ENCODE data around the gene LCK. TPM values are rescaled to one million over a fixed set of nuclear protein-coding genes. Genes with fewer than 3 reads are reported as not detected.

Gene LCK
- total and polyA plus RNA-seq, 9 of the 15 experiments (the other 6 are each of a cell fraction or from before 2014, with no cell fraction given) = 0.04 to 0.47 (median 0.13) TPM; not detected in 6

GRCh38 chr1:32334864-32335534 lies 83.9 kb downstream of the LCK start (continued):
- TF ChIP-seq CBX2 (IDR thresholded peaks at IDR 0.05; ENCODE audit: insufficient read depth, low read length, poor library complexity, severe bottlenecking) (no peak), ARID1B (IDR thresholded peaks at IDR 0.05) (no peak), HNRNPH1 (optimal IDR thresholded peaks at IDR 0.05; ENCODE audit: low read depth, low read length) (no peak), YY1 (IDR thresholded peaks at IDR 0.05; ENCODE audit: borderline replicate concordance in 1 of 3, control insufficient read depth in 1 of 3, extremely low read depth in 1 of 3, insufficient read depth in 3 of 3, insufficient read length in 1 of 3, insufficient replicate concordance in 2 of 3, low read depth in 1 of 3, low read length in 2 of 3) (peak in 2 of 3 experiments; percentile 34 to 41), TEAD1 (CRISPR knock-in tag; IDR thresholded peaks at IDR 0.05) (peak in 1 of 2 experiments; percentile 63; a peak in 1 of 4 replicates), POU5F1 (IDR thresholded peaks at IDR 0.05; ENCODE audit: borderline replicate concordance, low read depth, low read length, partially characterized antibody) (no peak), ZNF436 (CRISPR knock-in tag; IDR thresholded peaks at IDR 0.05) (no peak), GMEB1 (CRISPR knock-in tag; IDR thresholded peaks at IDR 0.05) (peak; percentile 57), CCAR2 (IDR thresholded peaks at IDR 0.05; ENCODE audit: low read depth, low read length) (no peak), RBM15 (IDR thresholded peaks at IDR 0.05; ENCODE audit: insufficient read depth, low read length) (no peak), ZNF76 (CRISPR knock-in tag; IDR thresholded peaks at IDR 0.05; ENCODE audit: borderline replicate concordance) (no peak), THAP7 (CRISPR knock-in tag; IDR thresholded peaks at IDR 0.05) (no peak), ZNF431 (CRISPR knock-in tag; IDR thresholded peaks at IDR 0.05) (no peak), E2F6 (IDR thresholded peaks at IDR 0.05; ENCODE audit: borderline replicate concordance in 1 of 2, extremely low read depth in 1 of 2, insufficient read depth in 1 of 2, insufficient read length in 1 of 2, low read depth in 1 of 2, low read length in 1 of 2, poor library complexity in 1 of 2, severe bottlenecking in 1 of 2) (peak; percentile 74 to 89), CHCHD3 (CRISPR knock-in tag; IDR thresholded peaks at IDR 0.05) (0 out of 2 replicates have a peak, but pooled peaks have one; percentile 48), ATF2 (CRISPR knock-in tag; IDR thresholded peaks at IDR 0.05) (no peak), STAT5A (IDR thresholded peaks at IDR 0.05; ENCODE audit: borderline replicate concordance, low read length) (no peak), NFIC (IDR thresholded peaks at IDR 0.05) (no peak; the same call in 1 of the 2 replicates), IRF9 (tag; IDR thresholded peaks at IDR 0.05) (no peak)

All from K562 (cell line).